Hindlimb muscle (tissue), 1 donor: ENCODE data around the gene FAM98C. TPM values are rescaled to one million over a fixed set of nuclear protein-coding genes. Genes with fewer than 3 reads are reported as not detected.
"Not testable (repeated sequence)": the region's sequence is repeated elsewhere in the genome, so short reads cannot be mapped to it uniquely, and the experiment has no call there.

ENCODE experiments used
- DNase-seq: peaks from one replicate; pipeline ENCODE4 v3.0.0-alpha.2; 2013
- polyA plus RNA-seq: library from polyadenylated mRNA; unstranded; fragments of 120-200 nt; gene quantifications from one replicate; pipeline ENCODE4 v1.2.1, GENCODE V29; 2013; ENCODE audit not compliant: insufficient read length

The FAM98C gene
- 13.3 TPM for polyA plus RNA-seq

- DNase-seq = peak; percentile 98
Measured at GRCh38 chr19:38402967-38403674, at the start of gene FAM98C. FAM98C (plus strand) TSS chr19:38403093; CDS start chr19:38403154, 61 bp downstream.

- no peak for DNase-seq
Measured at GRCh38 chr19:38355728-38356725, 46.9 kb upstream of the FAM98C start.

- DNase-seq = no peak
Measured at GRCh38 chr19:38358071-38358470, 44.8 kb upstream of the FAM98C start.

GRCh38 chr19:38359242-38360021 lies 43.5 kb upstream of the FAM98C start:
- no peak for DNase-seq

- no peak for DNase-seq
Measured at GRCh38 chr19:38360351-38360750, 42.5 kb upstream of the FAM98C start.

GRCh38 chr19:38360839-38361631 lies 41.9 kb upstream of the FAM98C start:
- DNase-seq = no peak

GRCh38 chr19:38361633-38362075 lies 41.2 kb upstream of the FAM98C start:
- peak; percentile 51 for DNase-seq

GRCh38 chr19:38362076-38362945 lies 40.6 kb upstream of the FAM98C start:
- DNase-seq = no peak

GRCh38 chr19:38362946-38363688 lies 39.8 kb upstream of the FAM98C start:
- not testable (repeated sequence) for DNase-seq

- DNase-seq = no peak
Measured at GRCh38 chr19:38367041-38367440, 35.9 kb upstream of the FAM98C start.

GRCh38 chr19:38369584-38369983 lies 33.3 kb upstream of the FAM98C start:
- no peak for DNase-seq

- DNase-seq = no peak
Measured at GRCh38 chr19:38370299-38370698, 32.6 kb upstream of the FAM98C start.

GRCh38 chr19:38371081-38371480 lies 31.8 kb upstream of the FAM98C start:
- DNase-seq = no peak

- DNase-seq = no peak
Measured at GRCh38 chr19:38373907-38374331, 29.0 kb upstream of the FAM98C start.

GRCh38 chr19:38374332-38375097 lies 28.4 kb upstream of the FAM98C start, which contains the start of gene PSMD8:
PSMD8 (plus strand) TSS chr19:38374571; CDS start chr19:38374602, 31 bp downstream.
- peak; percentile 98 for DNase-seq

- DNase-seq = no peak
Measured at GRCh38 chr19:38375098-38375493, 27.8 kb upstream of the FAM98C start.

GRCh38 chr19:38375748-38376147 lies 27.1 kb upstream of the FAM98C start:
- no peak for DNase-seq

- no peak for DNase-seq
Measured at GRCh38 chr19:38376576-38376975, 26.3 kb upstream of the FAM98C start.

GRCh38 chr19:38377052-38377451 lies 25.8 kb upstream of the FAM98C start:
- no peak for DNase-seq
